HepG2 (cell line): ENCODE results near the gene TTLL6. TPM values are rescaled to one million over a fixed set of nuclear protein-coding genes. Genes with fewer than 3 reads are reported as not detected.
A peak's percentile ranks its signal among the peaks of the same experiment; 100 is the strongest.

Experiments
- CEBPB ChIP-seq: IDR thresholded peaks from 2 replicates; pipeline ENCODE4 v1.6.1; 2011; ENCODE audit warnings: low read depth, low read length, improper control_type of control experiment, borderline replicate concordance
- FOXP1 ChIP-seq, 2 experiments: fragments of 450-650 bp in 1 of 2; IDR thresholded peaks; 2 replicates each; pipeline ENCODE4 v1.6.1; 2017 to 2018; ENCODE audit warnings: antibody characterized with exemption in 1 of 2
- IRX3 ChIP-seq: sonication (generic); formaldehyde crosslinking; IDR thresholded peaks from 2 replicates; pipeline ENCODE4 v1.8.1; 2023; ENCODE audit warnings: mild to moderate bottlenecking, low read depth, missing genetic modification reagents, borderline replicate concordance
- JDP2 ChIP-seq: sonication (generic); formaldehyde crosslinking; IDR thresholded peaks from 2 replicates; pipeline ENCODE4 v1.8.1; 2022; ENCODE audit warnings: missing genetic modification reagents, borderline replicate concordance
- KDM1A ChIP-seq: IDR thresholded peaks from 2 replicates; pipeline ENCODE4 v1.6.1; 2016; ENCODE audit warnings: missing compliant biosample characterization
- REL ChIP-seq: sonication (generic); formaldehyde crosslinking; conservative IDR thresholded peaks from 2 replicates; pipeline ENCODE4 v1.8.0; 2022; ENCODE audit warnings: mild to moderate bottlenecking, missing genetic modification reagents, moderate library complexity
- SUZ12 ChIP-seq: fragments of 150-350 bp; IDR thresholded peaks from 2 replicates; pipeline ENCODE4 v1.6.1; 2014; ENCODE audit warnings: low read depth, low read length
- TFDP2 ChIP-seq: sonication (generic); formaldehyde crosslinking; IDR thresholded peaks from 2 replicates; pipeline ENCODE4 v1.4.0; 2020; ENCODE audit warnings: missing genetic modification reagents
- XRCC5 ChIP-seq: fragments of 200-400 bp; formaldehyde crosslinking; optimal IDR thresholded peaks from 2 replicates; pipeline ENCODE3; 2017; ENCODE audit warnings: mild to moderate bottlenecking, low read length
- ZIK1 ChIP-seq: sonication (generic); formaldehyde crosslinking; IDR thresholded peaks from 2 replicates; pipeline ENCODE4 v1.5.0; 2020; ENCODE audit warnings: mild to moderate bottlenecking, low read depth, missing genetic modification reagents, borderline replicate concordance
- ZNF160 ChIP-seq: sonication (generic); formaldehyde crosslinking; IDR thresholded peaks from 2 replicates; pipeline ENCODE4 v1.8.0; 2022; ENCODE audit warnings: mild to moderate bottlenecking, inconsistent platforms, missing genetic modification reagents
- ZNF264 ChIP-seq: sonication (generic); formaldehyde crosslinking; IDR thresholded peaks from 2 replicates; pipeline ENCODE4 v1.4.0; 2020; ENCODE audit warnings: missing genetic modification reagents
- ZNF326 ChIP-seq: sonication (generic); formaldehyde crosslinking; IDR thresholded peaks from 2 replicates; pipeline ENCODE4 v1.4.0; 2020; ENCODE audit warnings: missing genetic modification reagents, borderline replicate concordance
- polyA plus RNA-seq, 8 experiments: library from polyadenylated mRNA; depleted of rRNA in 3 of 8; stranded (reverse) in 7 of 8; unstranded in 1 of 8; fragments of >200 nt; fragmentation: Illumina TruSeq in 4 of 8; extraction: Trizol in 4 of 8; gene quantifications; 2 replicates each; pipeline versions ENCODE4 v1.2.1 to v1.2.3, GENCODE V29; 2011 to 2016; ENCODE audit warnings: low read depth in 4 of 8, missing spikeins in 1 of 8, mixed read lengths in 1 of 8; ENCODE audit not compliant: insufficient read depth in 1 of 8
- total RNA-seq, 5 experiments: library from RNA; depleted of rRNA; stranded (reverse); fragments of >200 nt; fragmentation: Illumina TruSeq; extraction: Trizol; gene quantifications; 2 replicates each; pipeline ENCODE4 v1.2.3, GENCODE V29; 2016; ENCODE audit warnings: low read depth in 1 of 5
- TF ChIP-seq, protein P1 (sequence below): sonication (generic); formaldehyde crosslinking; IDR thresholded peaks from 2 replicates; pipeline ENCODE4 v1.8.0; 2022; ENCODE audit warnings: missing genetic modification reagents, low read depth, mild to moderate bottlenecking, borderline replicate concordance
- TF ChIP-seq, protein P2 (sequence below): sonication (generic); formaldehyde crosslinking; conservative IDR thresholded peaks from 2 replicates; pipeline ENCODE4 v1.8.0; 2022; ENCODE audit warnings: low read depth, missing genetic modification reagents
- TF ChIP-seq, protein P3 (sequence below): sonication (generic); formaldehyde crosslinking; IDR thresholded peaks from 2 replicates; pipeline ENCODE4 v1.4.0; 2020; ENCODE audit warnings: missing genetic modification reagents
- TF ChIP-seq, protein P4 (sequence below): sonication (generic); formaldehyde crosslinking; IDR thresholded peaks from 2 replicates; pipeline ENCODE4 v1.4.0; 2020; ENCODE audit warnings: mild to moderate bottlenecking, missing genetic modification reagents

Gene TTLL6
- total and polyA plus RNA-seq, 2 of the 13 experiments (the other 11 are each of a cell fraction or from before 2014, with no cell fraction given): 0.04 to 0.08 TPM

GRCh38 chr17:48816774-48817590 is at the start of gene TTLL6 (continued):
- no peak for TF ChIP-seq ZNF326 (CRISPR knock-in tag)
- no peak for TF ChIP-seq REL (CRISPR knock-in tag)
- no peak for TF ChIP-seq SUZ12
- no peak for TF ChIP-seq TFDP2 (CRISPR knock-in tag)
- TF ChIP-seq, protein P1, sequence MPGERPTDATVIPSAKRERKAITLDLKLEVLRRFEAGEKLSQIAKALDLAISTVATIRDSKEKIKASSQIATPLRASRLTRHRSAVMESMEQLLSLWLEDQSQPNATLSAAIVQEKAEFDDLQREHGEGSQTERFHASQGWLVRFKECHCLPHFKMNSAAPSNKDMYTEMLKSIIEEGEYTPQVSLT (CRISPR knock-in tag): no peak
- TF ChIP-seq, protein P2, sequence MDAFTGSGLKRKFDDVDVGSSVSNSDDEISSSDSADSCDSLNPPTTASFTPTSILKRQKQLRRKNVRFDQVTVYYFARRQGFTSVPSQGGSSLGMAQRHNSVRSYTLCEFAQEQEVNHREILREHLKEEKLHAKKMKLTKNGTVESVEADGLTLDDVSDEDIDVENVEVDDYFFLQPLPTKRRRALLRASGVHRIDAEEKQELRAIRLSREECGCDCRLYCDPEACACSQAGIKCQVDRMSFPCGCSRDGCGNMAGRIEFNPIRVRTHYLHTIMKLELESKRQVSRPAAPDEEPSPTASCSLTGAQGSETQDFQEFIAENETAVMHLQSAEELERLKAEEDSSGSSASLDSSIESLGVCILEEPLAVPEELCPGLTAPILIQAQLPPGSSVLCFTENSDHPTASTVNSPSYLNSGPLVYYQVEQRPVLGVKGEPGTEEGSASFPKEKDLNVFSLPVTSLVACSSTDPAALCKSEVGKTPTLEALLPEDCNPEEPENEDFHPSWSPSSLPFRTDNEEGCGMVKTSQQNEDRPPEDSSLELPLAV (CRISPR knock-in tag): no peak
- TF ChIP-seq ZIK1 (CRISPR knock-in tag): 0 out of 2 replicates have a peak, but pooled peaks have one; percentile 5
- no peak for TF ChIP-seq JDP2 (CRISPR knock-in tag)
- TF ChIP-seq, protein P3, sequence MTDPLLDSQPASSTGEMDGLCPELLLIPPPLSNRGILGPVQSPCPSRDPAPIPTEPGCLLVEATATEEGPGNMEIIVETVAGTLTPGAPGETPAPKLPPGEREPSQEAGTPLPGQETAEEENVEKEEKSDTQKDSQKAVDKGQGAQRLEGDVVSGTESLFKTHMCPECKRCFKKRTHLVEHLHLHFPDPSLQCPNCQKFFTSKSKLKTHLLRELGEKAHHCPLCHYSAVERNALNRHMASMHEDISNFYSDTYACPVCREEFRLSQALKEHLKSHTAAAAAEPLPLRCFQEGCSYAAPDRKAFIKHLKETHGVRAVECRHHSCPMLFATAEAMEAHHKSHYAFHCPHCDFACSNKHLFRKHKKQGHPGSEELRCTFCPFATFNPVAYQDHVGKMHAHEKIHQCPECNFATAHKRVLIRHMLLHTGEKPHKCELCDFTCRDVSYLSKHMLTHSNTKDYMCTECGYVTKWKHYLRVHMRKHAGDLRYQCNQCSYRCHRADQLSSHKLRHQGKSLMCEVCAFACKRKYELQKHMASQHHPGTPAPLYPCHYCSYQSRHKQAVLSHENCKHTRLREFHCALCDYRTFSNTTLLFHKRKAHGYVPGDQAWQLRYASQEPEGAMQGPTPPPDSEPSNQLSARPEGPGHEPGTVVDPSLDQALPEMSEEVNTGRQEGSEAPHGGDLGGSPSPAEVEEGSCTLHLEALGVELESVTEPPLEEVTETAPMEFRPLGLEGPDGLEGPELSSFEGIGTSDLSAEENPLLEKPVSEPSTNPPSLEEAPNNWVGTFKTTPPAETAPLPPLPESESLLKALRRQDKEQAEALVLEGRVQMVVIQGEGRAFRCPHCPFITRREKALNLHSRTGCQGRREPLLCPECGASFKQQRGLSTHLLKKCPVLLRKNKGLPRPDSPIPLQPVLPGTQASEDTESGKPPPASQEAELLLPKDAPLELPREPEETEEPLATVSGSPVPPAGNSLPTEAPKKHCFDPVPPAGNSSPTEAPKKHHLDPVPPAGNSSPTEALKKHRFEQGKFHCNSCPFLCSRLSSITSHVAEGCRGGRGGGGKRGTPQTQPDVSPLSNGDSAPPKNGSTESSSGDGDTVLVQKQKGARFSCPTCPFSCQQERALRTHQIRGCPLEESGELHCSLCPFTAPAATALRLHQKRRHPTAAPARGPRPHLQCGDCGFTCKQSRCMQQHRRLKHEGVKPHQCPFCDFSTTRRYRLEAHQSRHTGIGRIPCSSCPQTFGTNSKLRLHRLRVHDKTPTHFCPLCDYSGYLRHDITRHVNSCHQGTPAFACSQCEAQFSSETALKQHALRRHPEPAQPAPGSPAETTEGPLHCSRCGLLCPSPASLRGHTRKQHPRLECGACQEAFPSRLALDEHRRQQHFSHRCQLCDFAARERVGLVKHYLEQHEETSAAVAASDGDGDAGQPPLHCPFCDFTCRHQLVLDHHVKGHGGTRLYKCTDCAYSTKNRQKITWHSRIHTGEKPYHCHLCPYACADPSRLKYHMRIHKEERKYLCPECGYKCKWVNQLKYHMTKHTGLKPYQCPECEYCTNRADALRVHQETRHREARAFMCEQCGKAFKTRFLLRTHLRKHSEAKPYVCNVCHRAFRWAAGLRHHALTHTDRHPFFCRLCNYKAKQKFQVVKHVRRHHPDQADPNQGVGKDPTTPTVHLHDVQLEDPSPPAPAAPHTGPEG (CRISPR knock-in tag): no peak
- TF ChIP-seq, protein P4, sequence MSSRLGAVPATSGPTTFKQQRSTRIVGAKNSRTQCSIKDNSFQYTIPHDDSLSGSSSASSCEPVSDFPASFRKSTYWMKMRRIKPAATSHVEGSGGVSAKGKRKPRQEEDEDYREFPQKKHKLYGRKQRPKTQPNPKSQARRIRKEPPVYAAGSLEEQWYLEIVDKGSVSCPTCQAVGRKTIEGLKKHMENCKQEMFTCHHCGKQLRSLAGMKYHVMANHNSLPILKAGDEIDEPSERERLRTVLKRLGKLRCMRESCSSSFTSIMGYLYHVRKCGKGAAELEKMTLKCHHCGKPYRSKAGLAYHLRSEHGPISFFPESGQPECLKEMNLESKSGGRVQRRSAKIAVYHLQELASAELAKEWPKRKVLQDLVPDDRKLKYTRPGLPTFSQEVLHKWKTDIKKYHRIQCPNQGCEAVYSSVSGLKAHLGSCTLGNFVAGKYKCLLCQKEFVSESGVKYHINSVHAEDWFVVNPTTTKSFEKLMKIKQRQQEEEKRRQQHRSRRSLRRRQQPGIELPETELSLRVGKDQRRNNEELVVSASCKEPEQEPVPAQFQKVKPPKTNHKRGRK (CRISPR knock-in tag): no peak
- peak; percentile 74 for TF ChIP-seq XRCC5
- no peak for TF ChIP-seq CEBPB
- TF ChIP-seq KDM1A (CRISPR knock-in tag): no peak
- TF ChIP-seq ZNF160: no peak
- TF ChIP-seq ZNF264 (CRISPR knock-in tag): no peak
- no peak for TF ChIP-seq IRX3 (CRISPR knock-in tag)
- TF ChIP-seq FOXP1 (IDR thresholded peaks at IDR 0.05): no peak
- no peak for TF ChIP-seq FOXP1 (CRISPR knock-in tag; IDR thresholded peaks at IDR 0.05)
